ENCODE data around the gene GDPGP1. TPM values are rescaled to one million over a fixed set of nuclear protein-coding genes. Genes with fewer than 3 reads are reported as not detected.

GDPGP1 gene
- total and polyA plus RNA-seq, 9 of the 15 experiments (the other 6 are each of a cell fraction or from before 2014, with no cell fraction given) = 0.78 to 6.1 (median 2.8) TPM

- TF ChIP-seq ZBTB40 (IDR thresholded peaks at IDR 0.05) (0 out of 2 replicates have a peak, but pooled peaks have one; percentile 9), ZBTB40 (CRISPR knock-in tag; IDR thresholded peaks at IDR 0.05) (no peak), POLR2G (IDR thresholded peaks at IDR 0.05; ENCODE audit: low read depth, low read length) (peak; percentile 80), RREB1 (CRISPR knock-in tag; IDR thresholded peaks at IDR 0.05) (peak; percentile 99), HDAC1 (IDR thresholded peaks at IDR 0.05) (peak in 1 of 2 experiments; percentile 11; a peak in 1 of 4 replicates), RCOR1 (IDR thresholded peaks at IDR 0.05; ENCODE audit: borderline replicate concordance in 1 of 2, low read depth in 2 of 2, low read length in 2 of 2) (peak; percentile 48 to 63; a peak in 3 of 4 replicates)
Measured at GRCh38 chr15:90184786-90185704, 49.0 kb upstream of the GDPGP1 start (continued).

All from K562 (cell line).